OCI-LY7 (cell line): ENCODE measurements around the gene B3GNT9. TPM values are rescaled to one million over a fixed set of nuclear protein-coding genes. Genes with fewer than 3 reads are reported as not detected.
A peak's percentile ranks its signal among the peaks of the same experiment; 100 is the strongest.

Experiments used
- BruUV-seq: library from RNA; stranded (reverse); fragments of 400-500 nt; replicated peaks from 2 replicates; lab custom pipeline; 2021; lab: Mats Ljungman, UMichigan
- CTCF ChIA-PET: fragments of 300-600 bp; sonication (Branson Sonifier 250); formaldehyde crosslinking; loops from one replicate; lab custom pipeline; 2022; ENCODE audit warnings: antibody characterized with exemption; ENCODE audit not compliant: unreplicated experiment; lab: Charles Lee
- POLR2A ChIA-PET: fragments of 300-600 bp; sonication (Branson Sonifier 250); formaldehyde crosslinking; loops from one replicate; lab custom pipeline; 2022; ENCODE audit warnings: antibody characterized with exemption; lab: Charles Lee
- DNase-seq: peaks from one replicate; pipeline ENCODE4 v3.0.0-alpha.2; 2015; ENCODE audit warnings: low spot score
- H2AFZ ChIP-seq: fragments of 200-600 bp; sonication (generic), shearing (Covaris generic); 2 replicates; pipeline ENCODE4 v1.6.1; 2014; ENCODE audit warnings: mild to moderate bottlenecking, antibody characterized with exemption, low read length, moderate library complexity
- H3K27ac ChIP-seq: fragments of 200-600 bp; sonication (generic); 2 replicates; pipeline ENCODE4 v1.5.1; 2014; ENCODE audit warnings: mixed run types, low read depth, mild to moderate bottlenecking, moderate library complexity, low read length, inconsistent platforms; ENCODE audit not compliant: poor library complexity, severe bottlenecking
- H3K36me3 ChIP-seq: fragments of 200-600 bp; sonication (generic); 2 replicates; pipeline ENCODE4 v1.6.1; 2014; ENCODE audit warnings: mild to moderate bottlenecking, antibody characterized with exemption, low read length, moderate library complexity, mixed read lengths; ENCODE audit not compliant: insufficient read depth
- H3K4me1 ChIP-seq: fragments of 200-600 bp; sonication (generic); 2 replicates; pipeline ENCODE4 v1.5.1; 2014; ENCODE audit warnings: mild to moderate bottlenecking, low read length; ENCODE audit not compliant: insufficient read depth, poor library complexity, severe bottlenecking
- H3K4me2 ChIP-seq: fragments of 200-600 bp; sonication (generic); 2 replicates; pipeline ENCODE4 v1.6.1; 2014; ENCODE audit warnings: mild to moderate bottlenecking, low read length
- H3K4me3 ChIP-seq: fragments of 200-600 bp; sonication (generic); 2 replicates; pipeline ENCODE4 v1.5.1; 2014; ENCODE audit warnings: mild to moderate bottlenecking, low read depth, low read length; ENCODE audit not compliant: poor library complexity, severe bottlenecking
- H3K79me2 ChIP-seq: fragments of 200-600 bp; sonication (generic); 2 replicates; pipeline ENCODE4 v1.6.1; 2016; ENCODE audit warnings: low read depth, mild to moderate bottlenecking, low read length, moderate library complexity, mixed read lengths; ENCODE audit not compliant: insufficient read depth
- H3K9me2 ChIP-seq: fragments of 200-600 bp; sonication (generic); 2 replicates; pipeline ENCODE4 v1.6.1; 2016; ENCODE audit warnings: mild to moderate bottlenecking, low read length, mixed read lengths; ENCODE audit not compliant: insufficient read depth
- H3K9me3 ChIP-seq: fragments of 200-600 bp; sonication (generic); 2 replicates; pipeline ENCODE4 v1.6.1; 2014; ENCODE audit warnings: mild to moderate bottlenecking, mixed run types, low read length, mixed read lengths
- H4K20me1 ChIP-seq: fragments of 200-600 bp; sonication (generic); 2 replicates; pipeline ENCODE4 v1.6.1; 2014; ENCODE audit warnings: mild to moderate bottlenecking, antibody characterized with exemption, low read length, moderate library complexity, mixed read lengths; ENCODE audit not compliant: insufficient read depth
- EZH2phosphoT487 ChIP-seq: fragments of 200-600 bp; sonication (generic); IDR thresholded peaks from 2 replicates; pipeline ENCODE4 v1.6.1; 2018; ENCODE audit warnings: low read depth, borderline replicate concordance, mild to moderate bottlenecking, mixed run types, antibody characterized with exemption, low read length, moderate library complexity, mixed read lengths
- intact Hi-C: fragments of 100-400 bp; cut with micrococcal nuclease; formaldehyde crosslinking; loops from one replicate; pipeline ENCODE4 v1.10.0; 2022; ENCODE audit not compliant: unreplicated experiment
- total RNA-seq, 2 experiments: library from RNA; depleted of rRNA in 1 of 2; stranded (reverse); fragments of >200 nt in 1 of 2; shearing (Covaris generic) in 1 of 2; gene quantifications; 2 replicates each; pipeline ENCODE4 v1.2.3, GENCODE V29; 2014 to 2022
- TF ChIP-seq, protein P1 (sequence below): fragments of 200-600 bp; sonication (generic); conservative IDR thresholded peaks from 2 replicates; pipeline ENCODE4 v1.5.1; 2014; ENCODE audit warnings: mild to moderate bottlenecking, antibody characterized with exemption, low read length, moderate library complexity, mixed read lengths

B3GNT9 gene
- total RNA-seq, 2 experiments from 2014 or later = 1.1 to 2.7 TPM

GRCh38 chr16:67183627-67184452 is 33.0 kb upstream of the B3GNT9 start, which contains the start of gene MATCAP1:
MATCAP1 (minus strand) TSS chr16:67183963; CDS start chr16:67180610, 3,353 bp downstream.
- H2AFZ ChIP-seq = peak within 1 kb of the TSS; percentile 66
- intact Hi-C loops = loop anchor here (1.0 to 10.0 kb wide), 3 partner anchors 24 to 230 kb away; no protein-coding TSS in a partner anchor
- peaks cover 14% of the 10 kb centered on the region for H3K4me1 ChIP-seq
- H3K36me3 ChIP-seq = no peaks in the 10 kb centered on the region
- no peaks in the 10 kb centered on the region for H3K9me2 ChIP-seq
- ChIA-PET POLR2A (interaction anchor here (0.6 to 1.1 kb wide), 2 partner anchors 44 to 70 kb away, joined by 3 to 6 read pairs; partner anchors contain the start of gene TMEM208), CTCF (no interaction called here)
- no peaks in the 10 kb centered on the region for H4K20me1 ChIP-seq
- peak; percentile 97 for DNase-seq
- no TSS peak for BruUV-seq
- no peaks in the 10 kb centered on the region for H3K79me2 ChIP-seq
- peak within 1 kb of the TSS; percentile 79 for H3K4me3 ChIP-seq
- H3K27ac ChIP-seq = peak within 1 kb of the TSS; percentile 56
- H3K9me3 ChIP-seq = no peaks in the 10 kb centered on the region
- TF ChIP-seq, protein P1, sequence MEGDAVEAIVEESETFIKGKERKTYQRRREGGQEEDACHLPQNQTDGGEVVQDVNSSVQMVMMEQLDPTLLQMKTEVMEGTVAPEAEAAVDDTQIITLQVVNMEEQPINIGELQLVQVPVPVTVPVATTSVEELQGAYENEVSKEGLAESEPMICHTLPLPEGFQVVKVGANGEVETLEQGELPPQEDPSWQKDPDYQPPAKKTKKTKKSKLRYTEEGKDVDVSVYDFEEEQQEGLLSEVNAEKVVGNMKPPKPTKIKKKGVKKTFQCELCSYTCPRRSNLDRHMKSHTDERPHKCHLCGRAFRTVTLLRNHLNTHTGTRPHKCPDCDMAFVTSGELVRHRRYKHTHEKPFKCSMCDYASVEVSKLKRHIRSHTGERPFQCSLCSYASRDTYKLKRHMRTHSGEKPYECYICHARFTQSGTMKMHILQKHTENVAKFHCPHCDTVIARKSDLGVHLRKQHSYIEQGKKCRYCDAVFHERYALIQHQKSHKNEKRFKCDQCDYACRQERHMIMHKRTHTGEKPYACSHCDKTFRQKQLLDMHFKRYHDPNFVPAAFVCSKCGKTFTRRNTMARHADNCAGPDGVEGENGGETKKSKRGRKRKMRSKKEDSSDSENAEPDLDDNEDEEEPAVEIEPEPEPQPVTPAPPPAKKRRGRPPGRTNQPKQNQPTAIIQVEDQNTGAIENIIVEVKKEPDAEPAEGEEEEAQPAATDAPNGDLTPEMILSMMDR = no peak
- no peak for TF ChIP-seq EZH2phosphoT487
- peak within 1 kb of the TSS; percentile 92 for H3K4me2 ChIP-seq

DNA sequence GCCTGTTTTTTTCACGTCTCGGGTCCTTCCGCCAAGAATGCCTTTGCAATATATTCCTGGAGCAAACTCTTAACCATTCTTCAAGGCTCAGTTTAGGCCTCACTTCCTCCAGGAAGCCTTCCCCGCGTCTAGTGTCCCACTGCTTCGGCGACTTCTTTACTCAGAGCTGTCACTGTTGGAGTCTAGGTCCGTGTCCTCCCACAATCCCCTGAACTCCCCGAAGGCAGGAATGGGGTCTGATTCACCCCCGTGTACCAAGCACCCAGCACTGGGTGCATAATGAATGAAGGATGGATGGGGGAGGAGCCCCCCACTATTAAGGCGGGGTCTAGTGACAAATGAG is 32.5 kb upstream of the B3GNT9 start:
- intact Hi-C loops = loop anchor here (1.0 to 10.0 kb wide), 3 partner anchors 23 to 229 kb away; no protein-coding TSS in a partner anchor
- Histone ChIP-seq H3K9me3 (no peaks in the 10 kb centered on the region), H3K27ac (no peak overlapping the region), H3K79me2 (no peaks in the 10 kb centered on the region), H2AFZ (peak overlapping the region; percentile 66; the same call in 1 of the 2 replicates), H3K9me2 (no peaks in the 10 kb centered on the region), H3K4me2 (peak overlapping the region; percentile 92), H3K4me3 (peak overlapping the region; percentile 79), H3K4me1 (peaks cover 19% of the 10 kb centered on the region), H3K36me3 (no peaks in the 10 kb centered on the region), H4K20me1 (no peaks in the 10 kb centered on the region)
- no TSS peak for BruUV-seq
- ChIA-PET POLR2A (interaction anchor here (1.1 kb wide), 1 partner anchor 44 kb away, joined by 3 read pairs; the partner anchor contains the start of gene TMEM208), CTCF (no interaction called here)
- no peak for TF ChIP-seq EZH2phosphoT487
- TF ChIP-seq, protein P1 = no peak
- no peak for DNase-seq
